B cell (primary cell): ENCODE measurements around the gene CEPT1. TPM values are rescaled to one million over a fixed set of nuclear protein-coding genes. Genes with fewer than 3 reads are reported as not detected.

Experiments
- ATAC-seq: fragments of 200-7000 bp; cut with Tn5 transposase; one replicate; pipeline ENCODE4 v1.10.0; 2021; ENCODE audit warnings: low read depth, mild to moderate bottlenecking, moderate number of reproducible peaks, moderate library complexity
- CTCF ChIA-PET: fragments of 350-600 bp; sonication (Branson Sonifier 250); formaldehyde crosslinking; loops from one replicate; lab custom pipeline; 2021; ENCODE audit warnings: antibody characterized with exemption, inconsistent platforms; lab: Charles Lee
- POLR2A ChIA-PET: fragments of 350-600 bp; sonication (Branson Sonifier 250); formaldehyde crosslinking; loops from one replicate; lab custom pipeline; 2021; ENCODE audit warnings: antibody characterized with exemption; lab: Charles Lee
- DNase-seq: peaks from one replicate; pipeline ENCODE4 v3.0.0; 2013
- H2AFZ ChIP-seq: 2 replicates; pipeline ENCODE4 v1.6.1; 2012; ENCODE audit warnings: mild to moderate bottlenecking, low read depth, low read length; ENCODE audit not compliant: insufficient read depth, poor library complexity, severe bottlenecking
- H3K27ac ChIP-seq, 2 donors: 1 replicate in 1 of 2; 2 replicates in 1 of 2; pipeline ENCODE4 v1.5.1; 2012 to 2013; ENCODE audit warnings: low read length in 2 of 2, mild to moderate bottlenecking in 2 of 2, moderate library complexity in 1 of 2
- H3K27me3 ChIP-seq, 4 experiments: fragments of 200-600 bp in 1 of 4; sonication (generic) in 1 of 4; replicated peaks in 1 of 4; 1 replicate in 2 of 4; 2 replicates in 2 of 4; pipeline versions ENCODE4 v1.6.1 to v1.7.0; 2013 to 2016; ENCODE audit warnings: low read length in 3 of 4, mild to moderate bottlenecking in 2 of 4, mixed read lengths in 1 of 4, moderate library complexity in 1 of 4; ENCODE audit not compliant: insufficient read depth in 4 of 4, control insufficient read depth in 3 of 4; ENCODE audit errors: control extremely low read depth in 1 of 4
- H3K36me3 ChIP-seq, 2 experiments: replicated peaks in 1 of 2; 1 replicate in 1 of 2; 2 replicates in 1 of 2; pipeline versions ENCODE4 v1.6.1 to v1.7.1; 2013; ENCODE audit warnings: low read length in 1 of 2; ENCODE audit not compliant: insufficient read depth in 2 of 2, control insufficient read depth in 1 of 2; ENCODE audit errors: control extremely low read depth in 1 of 2, extremely low read depth in 1 of 2
- H3K4me1 ChIP-seq, 2 donors: fragments of 200-600 bp in 1 of 2; sonication (generic) in 1 of 2; 1 replicate in 1 of 2; 2 replicates in 1 of 2; pipeline versions ENCODE4 v1.5.1 to v1.6.1; 2013 to 2017; ENCODE audit warnings: low read length in 2 of 2; ENCODE audit not compliant: control insufficient read depth in 2 of 2, insufficient read depth in 2 of 2
- H3K4me2 ChIP-seq: replicated peaks from 2 replicates; pipeline ENCODE3; 2012; ENCODE audit warnings: mild to moderate bottlenecking, low read depth, low read length; ENCODE audit not compliant: poor library complexity, severe bottlenecking
- H3K4me3 ChIP-seq, 5 experiments: fragments of 200-600 bp in 1 of 5; sonication (generic) in 1 of 5; 1 replicate in 3 of 5; 2 replicates in 2 of 5; pipeline versions ENCODE4 v1.5.1 to v1.7.0; 2011 to 2016; ENCODE audit warnings: low read length in 4 of 5, mild to moderate bottlenecking in 4 of 5, low read depth in 2 of 5, control low read depth in 1 of 5, moderate library complexity in 1 of 5; ENCODE audit not compliant: insufficient read depth in 1 of 5; ENCODE audit errors: control extremely low read depth in 1 of 5, extremely low read depth in 1 of 5
- H3K79me2 ChIP-seq: fragments of 200-600 bp; sonication (generic); one replicate; pipeline ENCODE4 v1.6.0; 2016; ENCODE audit warnings: low read length; ENCODE audit not compliant: control insufficient read depth, insufficient read depth
- H3K9ac ChIP-seq: fragments of 200-600 bp; sonication (generic); 2 replicates; pipeline ENCODE4 v1.6.1; 2017; ENCODE audit warnings: mild to moderate bottlenecking, low read length, moderate library complexity
- H3K9me3 ChIP-seq, 3 donors: one replicate each; pipeline versions ENCODE4 v1.6.1 to v1.7.1; 2013; ENCODE audit warnings: low read length in 2 of 3; ENCODE audit not compliant: control insufficient read depth in 2 of 3, insufficient read depth in 1 of 3; ENCODE audit errors: control extremely low read depth in 1 of 3
- H4K20me1 ChIP-seq: 2 replicates; pipeline ENCODE4 v1.6.0; 2012; ENCODE audit warnings: mild to moderate bottlenecking, low read length; ENCODE audit not compliant: insufficient read depth, control insufficient read depth, poor library complexity, severe bottlenecking
- H3K27ac Mint-ChIP-seq: one replicate; pipeline ENCODE4 v1.8.0; 2021; ENCODE audit warnings: mixed read lengths
- H3K27me3 Mint-ChIP-seq: one replicate; pipeline ENCODE4 v1.8.0; 2021; ENCODE audit warnings: mixed read lengths
- H3K4me1 Mint-ChIP-seq: one replicate; pipeline ENCODE4 v1.8.0; 2021; ENCODE audit warnings: mixed read lengths
- H3K4me3 Mint-ChIP-seq: one replicate; pipeline ENCODE4 v1.8.0; 2021; ENCODE audit warnings: mixed read lengths
- H3K9me3 Mint-ChIP-seq: one replicate; pipeline ENCODE4 v1.8.0; 2022; ENCODE audit warnings: mixed read lengths; ENCODE audit not compliant: insufficient read depth
- CTCF ChIP-seq: fragments of 200-600 bp; IDR thresholded peaks from one replicate; pipeline ENCODE4 v1.8.0; 2022; ENCODE audit warnings: antibody characterized with exemption, mild to moderate bottlenecking
- EZH2 ChIP-seq: IDR thresholded peaks from 2 replicates; pipeline ENCODE4 v1.6.1; 2012; ENCODE audit warnings: borderline replicate concordance, low read depth, mild to moderate bottlenecking, moderate library complexity, low read length; ENCODE audit not compliant: insufficient read depth, poor library complexity, severe bottlenecking
- WGBS: methylation state at CpG from one replicate; pipeline ENCODE4 v1.1.5; 2013; ENCODE audit warnings: missing lambda C conversion rate; ENCODE audit not compliant: insufficient coverage; 5-methylcytosine and 5-hydroxymethylcytosine counted together
- intact Hi-C: fragments of 100-400 bp; cut with micrococcal nuclease; formaldehyde crosslinking; loops from one replicate; pipeline ENCODE4 v1.10.0; 2022
- polyA plus RNA-seq: library from polyadenylated mRNA; depleted of rRNA; stranded (reverse); fragments of >200 nt; gene quantifications from 2 replicates; pipeline ENCODE4 v1.2.3, GENCODE V29; 2012
- total RNA-seq, 2 donors: library from RNA; stranded (reverse); fragments of 120-200 nt in 1 of 2; gene quantifications; 1 replicate in 1 of 2; 2 replicates in 1 of 2; pipeline versions ENCODE4 v1.2.3 to v1.2.4, GENCODE V29; 2013 to 2022

Gene CEPT1
- total and polyA plus RNA-seq, 2 donors (not counting 1 experiment from before 2014, with no cell fraction given): 47.1 to 83.5 TPM

- Histone ChIP-seq H3K27me3 (no peaks in the 10 kb centered on the region), H3K4me3 (peak overlapping the region in 1 of 5 experiments; percentile 62), H3K79me2 (peaks cover 44% of the 10 kb centered on the region), H2AFZ (no peak overlapping the region), H3K27ac (peak overlapping the region in 1 of 2 donors; percentile 19), H3K9ac (no peak overlapping the region), H3K4me2 (peak overlapping the region; percentile 65), H3K9me3 (peaks cover 0 to 5% (median 4%) of the 10 kb centered on the region in 3 donors), H4K20me1 (no peaks in the 10 kb centered on the region), H3K4me1 (peaks cover 65 to 76% of the 10 kb centered on the region in 2 donors), H3K36me3 (peaks cover 0 to 5% of the 10 kb centered on the region in 2 experiments)
- TF ChIP-seq EZH2: no peak
- no peak for TF ChIP-seq CTCF
- no peak for ATAC-seq
- POLR2A ChIA-PET: interaction anchor here (0.6 to 1.5 kb wide), 2 partner anchors 25 to 1705 kb away, joined by 5 to 6 read pairs; no protein-coding TSS in a partner anchor
- Mint-ChIP-seq H3K4me1 (peaks cover 72% of the 10 kb centered on the region), H3K9me3 (no peaks in the 10 kb centered on the region), H3K4me3 (peak overlapping the region; percentile 29), H3K27ac (peak overlapping the region; percentile 61), H3K27me3 (no peaks in the 10 kb centered on the region)
- no CpG with 5 or more reads among the region's 2 CpGs for WGBS
- intact Hi-C loops: loop anchor here (10.0 kb wide), 1 partner anchor 536 kb away; no protein-coding TSS in a partner anchor
- CTCF ChIA-PET: interaction anchor here (1.2 to 1.8 kb wide), 6 partner anchors 35 to 188 kb away, joined by 3 to 4 read pairs (median 4); no protein-coding TSS in a partner anchor
- DNase-seq: no peak
These were observed 88.7 kb downstream of the CEPT1 start for GRCh38 chr1:111228748-111229126.

GRCh38 chr1:111232134-111232533 lies 92.1 kb downstream of the CEPT1 start:
- Histone ChIP-seq H2AFZ (no peak overlapping the region), H4K20me1 (no peaks in the 10 kb centered on the region), H3K4me1 (peaks cover 47 to 56% of the 10 kb centered on the region in 2 donors), H3K4me2 (peak overlapping the region; percentile 65), H3K9ac (no peak overlapping the region), H3K27me3 (no peaks in the 10 kb centered on the region), H3K27ac (no peak overlapping the region), H3K4me3 (peak overlapping the region in 1 of 5 experiments; percentile 13), H3K9me3 (peaks cover 0 to 5% (median 4%) of the 10 kb centered on the region in 3 donors), H3K36me3 (peaks cover 0 to 17% of the 10 kb centered on the region in 2 experiments), H3K79me2 (peaks cover 54% of the 10 kb centered on the region)
- WGBS: no CpG with 5 or more reads among the region's 3 CpGs
- CTCF ChIA-PET: interaction anchor here (0.7 to 1.7 kb wide), 4 partner anchors 13 to 210 kb away, joined by 3 to 5 read pairs (median 4); no protein-coding TSS in a partner anchor
- peaks cover 71% of the 10 kb centered on the region for H3K4me1 Mint-ChIP-seq
- H3K9me3 Mint-ChIP-seq: no peaks in the 10 kb centered on the region
- no peaks in the 10 kb centered on the region for H3K27me3 Mint-ChIP-seq
- H3K27ac Mint-ChIP-seq: peak overlapping the region; percentile 75
- TF ChIP-seq CTCF (no peak), EZH2 (no peak)
- POLR2A ChIA-PET: interaction anchor here (1.2 kb wide), 1 partner anchor 16 kb away, joined by 3 read pairs; no protein-coding TSS in a partner anchor
- H3K4me3 Mint-ChIP-seq: peak overlapping the region; percentile 48
- DNase-seq: no peak
- ATAC-seq: no peak
- intact Hi-C loops: loop anchor here (5.0 kb wide), 1 partner anchor 35 kb away; no protein-coding TSS in a partner anchor
